Natural killer cell (primary cell): ENCODE results near the gene CCDC134. TPM values are rescaled to one million over a fixed set of nuclear protein-coding genes. Genes with fewer than 3 reads are reported as not detected.

Experiments used
- ATAC-seq, 3 donors: fragments of 150-1000 bp in 2 of 3; fragments of 200-7000 bp in 1 of 3; cut with Tn5 transposase; 1 replicate in 1 of 3; 2 replicates in 2 of 3; pipeline ENCODE4 v1.10.0; 2021; ENCODE audit warnings: mild to moderate bottlenecking in 2 of 3, moderate library complexity in 2 of 3
- DNase-seq, 2 donors: peaks; one replicate each; pipeline versions ENCODE4 v3.0.0 to v3.0.0-alpha.2; 2013 to 2021; ENCODE audit warnings: mixed read lengths in 1 of 2
- H3K27ac ChIP-seq: one replicate; pipeline ENCODE4 v1.5.1; 2013; ENCODE audit warnings: mild to moderate bottlenecking, low read length
- H3K27me3 ChIP-seq: one replicate; pipeline ENCODE4 v1.6.1; 2013; ENCODE audit warnings: low read length; ENCODE audit not compliant: control insufficient read depth, insufficient read depth
- H3K36me3 ChIP-seq: one replicate; pipeline ENCODE4 v1.6.1; 2013; ENCODE audit warnings: low read length; ENCODE audit not compliant: control insufficient read depth, insufficient read depth
- H3K4me1 ChIP-seq: one replicate; pipeline ENCODE4 v1.6.1; 2013; ENCODE audit warnings: low read length; ENCODE audit not compliant: control insufficient read depth, insufficient read depth
- H3K4me3 ChIP-seq: one replicate; pipeline ENCODE4 v1.5.1; 2013; ENCODE audit warnings: low read length
- H3K9me3 ChIP-seq: one replicate; pipeline ENCODE4 v1.6.1; 2013; ENCODE audit warnings: low read length; ENCODE audit not compliant: control insufficient read depth, insufficient read depth
- H3K27ac Mint-ChIP-seq, 2 donors: one replicate each; pipeline ENCODE4 v1.8.0; 2022; ENCODE audit warnings: mild to moderate bottlenecking in 2 of 2, mixed read lengths in 2 of 2, moderate library complexity in 1 of 2
- H3K27me3 Mint-ChIP-seq, 2 donors: one replicate each; pipeline ENCODE4 v1.8.0; 2022; ENCODE audit warnings: low read depth in 2 of 2, mixed read lengths in 2 of 2
- H3K36me3 Mint-ChIP-seq: one replicate; pipeline ENCODE4 v1.8.0; 2022; ENCODE audit warnings: mixed read lengths
- H3K4me1 Mint-ChIP-seq, 2 donors: one replicate each; pipeline ENCODE4 v1.8.0; 2022; ENCODE audit warnings: mixed read lengths in 2 of 2
- H3K4me3 Mint-ChIP-seq: one replicate; pipeline ENCODE4 v1.8.0; 2022; ENCODE audit warnings: mild to moderate bottlenecking, moderate library complexity, mixed read lengths
- H3K9me3 Mint-ChIP-seq, 2 donors: one replicate each; pipeline ENCODE4 v1.8.0; 2022; ENCODE audit warnings: mixed read lengths in 2 of 2
- WGBS: methylation state at CpG from one replicate; pipeline ENCODE4 v1.1.7; 2013; ENCODE audit warnings: missing lambda C conversion rate; ENCODE audit not compliant: insufficient coverage; 5-methylcytosine and 5-hydroxymethylcytosine counted together
- intact Hi-C: fragments of 100-400 bp; cut with micrococcal nuclease; formaldehyde crosslinking; loops from one replicate; pipeline ENCODE4 v1.14.2; 2022
- total RNA-seq, 4 donors: library from RNA; stranded (reverse); fragments of 120-200 nt in 1 of 4; gene quantifications; one replicate each; pipeline versions ENCODE4 v1.2.3 to v1.2.4, GENCODE V29; 2013 to 2022
- TF ChIP-seq, protein P1 (sequence below): fragments of 200-600 bp; IDR thresholded peaks from one replicate; pipeline ENCODE4 v1.8.0; 2022; ENCODE audit warnings: antibody characterized with exemption

Gene CCDC134
- total RNA-seq, 3 donors from 2014 or later (not counting 1 experiment from before 2014, with no cell fraction given) = 16.4 to 22.1 (median 16.7) TPM

DNA sequence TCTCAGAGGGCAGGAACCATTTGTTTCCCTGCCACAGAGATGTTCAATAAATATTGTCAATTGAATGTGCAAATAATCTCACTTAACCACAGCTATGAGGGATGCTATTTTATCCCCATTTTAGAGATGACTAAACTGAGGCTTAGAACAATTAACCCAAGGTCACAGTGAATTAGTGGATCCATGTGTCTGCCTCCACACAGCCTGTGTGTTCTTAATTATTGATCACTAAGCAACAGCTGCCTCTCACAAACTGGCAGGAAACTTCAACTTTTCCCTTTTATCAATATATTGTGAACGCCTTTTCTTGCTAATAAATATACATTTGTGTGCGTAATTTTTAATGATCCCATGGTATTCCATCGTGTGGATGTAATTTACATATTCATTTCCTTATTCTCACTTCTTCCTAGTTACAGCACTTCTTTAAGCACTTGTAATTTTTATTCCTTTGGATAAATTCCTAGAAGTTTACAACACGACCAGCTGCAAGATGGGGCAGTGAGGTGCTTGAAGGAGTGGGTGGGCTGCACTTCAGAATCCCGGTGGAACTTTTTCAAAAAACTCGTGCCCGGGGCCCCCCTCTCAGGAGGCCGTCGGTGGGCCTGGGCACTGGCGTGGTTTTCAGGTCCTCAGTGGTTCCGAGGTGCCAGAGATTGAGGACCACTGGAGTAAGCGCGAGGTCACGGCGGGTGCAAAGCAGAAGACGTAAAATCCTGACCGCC, 31.5 kb downstream of the CCDC134 start:
- Histone ChIP-seq H3K27ac (peak overlapping the region; percentile 100), H3K4me1 (peaks cover 13% of the 10 kb centered on the region), H3K4me3 (peak overlapping the region; percentile 99), H3K9me3 (no peaks in the 10 kb centered on the region), H3K36me3 (peaks cover 9% of the 10 kb centered on the region), H3K27me3 (no peaks in the 10 kb centered on the region)
- DNase-seq (peak in 1 of 2 donors; percentile 33), ATAC-seq (no peak)
- no peaks in the 10 kb centered on the region for H3K36me3 Mint-ChIP-seq
- H3K4me1 Mint-ChIP-seq = peaks cover 31 to 41% of the 10 kb centered on the region in 2 donors
- H3K9me3 Mint-ChIP-seq = no peaks in the 10 kb centered on the region
- peak overlapping the region; percentile 99 for H3K27ac Mint-ChIP-seq
- 13% methylated on average over 15 of the region's 17 CpGs for WGBS
- intact Hi-C loops = loop anchor here (2.0 kb wide), 2 partner anchors 51 to 115 kb away; partner anchors contain the start of gene CENPM
- H3K4me3 Mint-ChIP-seq = peak overlapping the region; percentile 95
- TF ChIP-seq, protein P1, sequence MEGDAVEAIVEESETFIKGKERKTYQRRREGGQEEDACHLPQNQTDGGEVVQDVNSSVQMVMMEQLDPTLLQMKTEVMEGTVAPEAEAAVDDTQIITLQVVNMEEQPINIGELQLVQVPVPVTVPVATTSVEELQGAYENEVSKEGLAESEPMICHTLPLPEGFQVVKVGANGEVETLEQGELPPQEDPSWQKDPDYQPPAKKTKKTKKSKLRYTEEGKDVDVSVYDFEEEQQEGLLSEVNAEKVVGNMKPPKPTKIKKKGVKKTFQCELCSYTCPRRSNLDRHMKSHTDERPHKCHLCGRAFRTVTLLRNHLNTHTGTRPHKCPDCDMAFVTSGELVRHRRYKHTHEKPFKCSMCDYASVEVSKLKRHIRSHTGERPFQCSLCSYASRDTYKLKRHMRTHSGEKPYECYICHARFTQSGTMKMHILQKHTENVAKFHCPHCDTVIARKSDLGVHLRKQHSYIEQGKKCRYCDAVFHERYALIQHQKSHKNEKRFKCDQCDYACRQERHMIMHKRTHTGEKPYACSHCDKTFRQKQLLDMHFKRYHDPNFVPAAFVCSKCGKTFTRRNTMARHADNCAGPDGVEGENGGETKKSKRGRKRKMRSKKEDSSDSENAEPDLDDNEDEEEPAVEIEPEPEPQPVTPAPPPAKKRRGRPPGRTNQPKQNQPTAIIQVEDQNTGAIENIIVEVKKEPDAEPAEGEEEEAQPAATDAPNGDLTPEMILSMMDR = no peak
- H3K27me3 Mint-ChIP-seq = no peaks in the 10 kb centered on the region

GRCh38 chr22:41832553-41833368, 32.3 kb downstream of the CCDC134 start, which contains the start of gene SREBF2:
Gene SREBF2, plus strand, starts transcription at chr22:41833105. Its CDS starts 166 bp downstream, at chr22:41833271.
- no peaks in the 10 kb centered on the region for H3K36me3 Mint-ChIP-seq
- intact Hi-C loops = loop anchor here (2.0 kb wide), 2 partner anchors 52 to 114 kb away; partner anchors contain the start of gene CENPM

GRCh38 chr22:41833369-41834004, 33.0 kb downstream of the CCDC134 start:
- Histone ChIP-seq H3K36me3 (peaks cover 10% of the 10 kb centered on the region), H3K27me3 (no peaks in the 10 kb centered on the region), H3K4me1 (peaks cover 13% of the 10 kb centered on the region), H3K27ac (peak overlapping the region; percentile 88), H3K4me3 (peak overlapping the region; percentile 99), H3K9me3 (no peaks in the 10 kb centered on the region)
- Mint-ChIP-seq H3K27me3 (no peaks in the 10 kb centered on the region), H3K36me3 (no peaks in the 10 kb centered on the region), H3K27ac (peak overlapping the region; percentile 99), H3K4me3 (peak overlapping the region; percentile 95), H3K9me3 (no peaks in the 10 kb centered on the region), H3K4me1 (peaks cover 32 to 48% of the 10 kb centered on the region in 2 donors)
- DNase-seq (peak; percentile 65 to 72), ATAC-seq (peak; percentile 4 to 10 (median 5))
- TF ChIP-seq, protein P1 = peak; percentile 12
- under 1% methylated on average over 86 of the region's 86 CpGs for WGBS
- intact Hi-C loops = loop anchor here (2.0 kb wide), 2 partner anchors 53 to 113 kb away; partner anchors contain the start of gene CENPM

More at GRCh38 chr22:41832553-41833368, 32.3 kb downstream of the CCDC134 start, which contains the start of gene SREBF2:
- no peaks in the 10 kb centered on the region for H3K9me3 Mint-ChIP-seq
- no peaks in the 10 kb centered on the region for H3K27me3 ChIP-seq
- H3K9me3 ChIP-seq = no peaks in the 10 kb centered on the region
- peak within 1 kb of the TSS; percentile 100 for H3K27ac ChIP-seq
- H3K4me1 Mint-ChIP-seq = peaks cover 32 to 41% of the 10 kb centered on the region in 2 donors
- DNase-seq = peak; percentile 97 to 99
- H3K4me1 ChIP-seq = peaks cover 13% of the 10 kb centered on the region
- H3K4me3 Mint-ChIP-seq = peak within 1 kb of the TSS; percentile 95
- H3K4me3 ChIP-seq = peak within 1 kb of the TSS; percentile 99
- ATAC-seq = peak; percentile 91 to 97 (median 92)
- H3K27ac Mint-ChIP-seq = peak within 1 kb of the TSS; percentile 99
- peaks cover 9% of the 10 kb centered on the region for H3K36me3 ChIP-seq
- under 1% methylated on average over 75 of the region's 75 CpGs for WGBS
- H3K27me3 Mint-ChIP-seq = no peaks in the 10 kb centered on the region
- TF ChIP-seq, protein P1 = no peak
